Middle frontal gyrus (tissue), 1 donor: ENCODE results near the gene MYPN.
"Not testable (repeated sequence)": the region's sequence is repeated elsewhere in the genome, so short reads cannot be mapped to it uniquely, and the experiment has no call there.

Source experiments
- DNase-seq: peaks from one replicate; pipeline ENCODE4 v3.0.0-alpha.2; 2015; ENCODE audit warnings: low spot score; ENCODE audit errors: extremely low spot score

The MYPN gene

DNA sequence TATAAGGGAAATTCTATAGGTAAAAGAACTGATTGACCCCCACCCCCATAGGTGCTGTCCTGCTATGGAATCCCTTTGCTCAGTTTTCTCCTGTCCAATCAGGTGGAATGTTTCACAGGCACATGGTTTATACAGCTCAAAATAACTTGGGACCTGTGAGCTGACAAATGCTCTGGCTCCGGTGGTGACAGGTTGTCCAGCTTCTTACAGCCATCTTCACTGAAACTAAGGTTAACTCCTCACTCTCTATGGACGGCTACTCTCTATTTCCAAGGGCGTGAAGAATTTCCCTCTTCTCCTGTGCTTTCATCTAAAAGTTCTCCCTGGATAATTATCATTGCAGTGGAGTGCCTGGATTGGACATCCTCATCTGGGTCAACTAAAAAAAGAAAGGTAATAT lies at the start of gene MYPN:
TSS of gene MYPN (plus strand) at position 158 of the 400 bp plus-strand sequence. CDS start 11,951 bp downstream, outside the sequence.
- DNase-seq: no peak

DNA sequence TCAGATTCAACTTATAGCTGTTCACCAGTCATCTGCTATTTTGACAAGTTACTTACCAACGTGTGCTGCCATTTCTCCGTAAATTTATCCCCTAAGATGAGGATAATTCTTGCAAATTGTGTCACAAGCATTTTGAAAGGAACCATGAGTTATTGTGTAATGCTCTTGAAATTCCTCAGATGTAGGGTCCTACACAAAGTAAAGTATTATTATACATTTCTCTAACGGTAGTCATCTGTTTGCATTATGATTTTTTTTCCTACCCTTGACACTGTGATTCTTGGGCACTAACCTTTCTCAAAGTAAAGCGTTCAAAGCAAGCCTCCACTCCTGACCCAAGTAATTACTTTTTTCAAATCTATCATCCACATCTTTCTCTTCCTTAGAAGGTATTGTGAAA lies 42.3 kb upstream of the MYPN start:
- DNase-seq: no peak

GRCh38 chr10:68067508-68067907 lies 41.8 kb upstream of the MYPN start:
- no peak for DNase-seq

- no peak for DNase-seq
These were observed 35.7 kb upstream of the MYPN start for GRCh38 chr10:68073631-68074030.

GRCh38 chr10:68074031-68074774 lies 35.1 kb upstream of the MYPN start:
- DNase-seq: no peak

GRCh38 chr10:68074775-68075549 lies 34.3 kb upstream of the MYPN start, which contains the start of gene HERC4:
Gene HERC4, minus strand, starts transcription at chr10:68075283. Its CDS starts 2,175 bp downstream, at chr10:68073108.
- DNase-seq: peak; percentile 69

DNA sequence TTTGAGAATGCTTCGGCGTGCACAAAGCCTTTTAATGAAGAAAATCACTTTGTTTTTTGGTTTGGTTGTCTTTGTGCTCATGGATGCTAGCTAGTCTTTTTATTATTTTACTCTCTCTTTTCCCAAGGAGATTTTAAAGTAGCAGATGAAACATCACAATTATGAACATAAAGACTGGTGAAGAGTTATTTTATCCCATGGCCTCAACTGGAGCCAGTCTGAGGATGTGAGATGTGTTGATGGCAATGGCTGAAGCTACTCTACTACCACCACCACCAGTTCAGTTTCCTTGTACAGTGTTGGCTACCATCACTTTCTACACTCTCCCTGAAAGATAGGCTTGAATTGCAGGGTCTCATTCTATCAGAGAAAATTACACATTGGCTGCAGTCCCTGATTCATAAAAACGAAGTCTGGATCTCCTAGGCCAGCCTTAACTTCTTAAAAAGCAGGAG lies 33.7 kb upstream of the MYPN start:
- DNase-seq: no peak

- not testable (repeated sequence) for DNase-seq
These were observed 33.2 kb upstream of the MYPN start for GRCh38 chr10:68076081-68076480.

DNA sequence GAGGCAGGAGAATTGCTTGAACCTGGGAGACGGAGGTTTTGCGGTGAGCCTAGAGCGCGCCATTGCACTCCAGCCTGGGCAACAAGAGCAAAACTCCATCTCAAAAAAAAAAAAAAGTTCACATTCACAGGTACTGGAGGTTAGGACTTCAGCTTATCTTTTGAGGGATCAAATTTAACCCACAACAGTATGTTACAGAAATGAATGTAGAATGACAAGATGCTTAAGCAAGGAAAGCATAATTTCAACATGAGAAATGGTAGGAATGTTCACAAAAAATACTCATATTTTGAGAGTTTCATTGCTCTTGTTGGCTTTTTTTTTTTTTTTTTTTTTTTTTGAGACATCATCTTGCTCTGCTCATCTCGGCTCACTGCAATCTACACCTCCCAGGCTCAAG lies 32.3 kb upstream of the MYPN start:
- DNase-seq: no peak

GRCh38 chr10:68079434-68079833 lies 29.9 kb upstream of the MYPN start:
- DNase-seq: no peak

- no peak for DNase-seq
These were observed 28.3 kb upstream of the MYPN start for GRCh38 chr10:68080853-68081431.

DNA sequence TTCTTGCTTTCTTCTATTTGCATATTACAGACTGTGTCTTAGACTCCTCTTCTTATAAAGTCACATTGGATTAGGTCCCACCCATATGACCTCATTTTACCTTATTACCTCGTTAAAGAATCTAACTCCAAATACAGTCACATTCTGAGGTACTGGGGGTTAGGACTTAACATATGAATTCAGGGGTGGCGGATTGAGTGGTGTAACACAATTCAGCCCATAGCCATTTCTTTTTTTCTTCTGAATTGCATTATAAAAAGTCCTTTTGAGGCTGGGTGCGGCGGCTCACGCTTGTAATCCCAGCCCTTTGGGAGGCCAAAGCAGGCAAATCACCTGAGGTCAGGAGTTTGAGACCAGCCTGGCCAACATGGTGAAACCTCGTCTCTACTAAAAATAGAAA lies 27.4 kb upstream of the MYPN start:
- no peak for DNase-seq

DNA sequence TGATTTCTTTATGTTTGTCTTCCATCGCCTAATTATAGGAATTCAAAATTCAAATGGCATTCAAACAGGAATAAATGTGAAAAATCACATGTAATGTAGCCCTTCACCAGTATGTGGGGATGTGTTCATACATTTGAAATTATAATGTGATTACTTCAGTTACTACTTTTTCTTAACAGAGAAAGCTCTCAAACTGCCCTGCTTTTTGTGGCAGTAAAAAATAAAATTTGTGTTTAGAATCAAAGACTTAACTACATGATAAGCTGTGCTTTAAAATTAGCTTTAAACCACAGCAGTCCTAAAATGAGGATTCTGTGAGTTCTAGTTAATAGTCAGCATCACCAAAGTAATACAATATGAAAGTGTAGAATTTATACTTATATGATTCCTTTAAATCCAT lies 26.4 kb upstream of the MYPN start:
- DNase-seq: no peak

DNA sequence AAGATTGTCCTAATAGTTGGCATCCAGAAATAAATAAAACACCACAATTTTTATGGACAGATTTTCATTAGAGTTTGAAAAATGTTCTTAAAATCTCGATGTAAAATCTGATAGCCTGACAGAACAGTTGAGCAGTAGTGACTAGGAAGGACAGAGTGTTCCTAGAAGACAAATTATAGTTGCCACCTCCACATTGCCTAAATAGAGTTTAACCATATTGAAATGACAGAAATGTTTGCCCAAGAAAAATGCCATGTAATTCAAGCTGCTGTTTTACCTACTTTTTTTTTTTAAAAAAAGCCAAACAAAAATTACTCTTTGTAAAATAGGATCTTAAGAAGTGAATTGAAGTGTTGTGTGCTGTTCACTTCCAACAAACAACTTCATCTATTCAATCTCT lies 25.3 kb upstream of the MYPN start:
- DNase-seq: no peak

- DNase-seq: no peak
These were observed 24.8 kb upstream of the MYPN start for GRCh38 chr10:68084469-68084868.

DNA sequence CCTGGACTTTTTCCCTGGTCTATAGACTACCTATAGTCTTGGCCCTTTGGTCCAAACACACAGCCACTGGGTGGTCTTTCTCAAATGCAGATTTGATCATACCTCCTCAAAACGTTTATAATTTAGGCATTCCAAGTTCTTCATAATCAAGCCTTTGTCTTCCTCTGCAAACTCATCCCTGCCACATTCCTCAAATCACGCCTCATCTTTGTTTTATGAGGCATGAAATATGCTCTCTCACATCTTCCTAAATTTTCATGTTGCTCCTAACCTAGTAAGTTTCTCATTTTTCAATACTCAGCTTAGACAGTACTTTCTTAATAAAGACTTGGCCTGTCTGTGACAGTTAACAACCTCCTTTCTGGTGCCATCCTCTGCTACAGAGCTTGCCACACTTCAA lies 23.3 kb upstream of the MYPN start:
- DNase-seq: no peak

- DNase-seq: no peak
These were observed 22.2 kb upstream of the MYPN start for GRCh38 chr10:68086910-68087684.

DNA sequence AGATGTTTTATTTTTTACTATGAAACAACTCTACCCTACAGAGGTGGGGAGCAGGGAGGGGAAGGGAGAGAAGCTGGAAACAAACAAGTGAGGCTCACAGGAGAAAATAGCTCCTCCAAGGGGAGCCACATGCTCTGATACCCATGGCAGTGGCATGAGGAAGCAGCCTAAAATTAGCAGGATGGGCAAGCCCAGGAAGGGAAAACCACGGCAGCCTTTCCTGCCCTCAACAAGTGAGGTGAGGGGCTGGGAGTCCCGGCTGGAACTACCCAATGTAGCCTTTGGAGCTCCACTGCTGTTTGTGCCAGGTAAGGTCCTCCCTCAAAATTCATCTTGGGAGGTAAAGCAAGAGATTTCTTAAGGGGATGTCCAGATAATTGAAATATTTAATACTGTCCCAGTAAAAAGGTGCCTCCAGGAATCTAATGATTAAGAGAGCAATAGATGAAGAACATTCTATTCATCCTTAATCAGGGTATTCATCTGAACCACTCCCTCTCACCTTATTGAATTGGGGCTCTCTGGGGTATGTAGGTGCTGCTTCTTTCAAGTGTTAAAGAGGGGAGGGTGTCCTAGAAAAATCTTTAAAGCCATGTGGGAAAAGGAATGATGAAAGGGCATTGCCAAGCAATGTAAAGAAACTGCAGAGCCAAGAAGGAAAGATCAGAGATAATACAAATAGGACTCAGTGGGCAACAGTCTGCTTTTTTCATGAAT lies 21.4 kb upstream of the MYPN start:
- no peak for DNase-seq

- DNase-seq: no peak
These were observed 20.5 kb upstream of the MYPN start for GRCh38 chr10:68088740-68089139.

GRCh38 chr10:68090586-68090985 lies 18.7 kb upstream of the MYPN start:
- DNase-seq: no peak

DNA sequence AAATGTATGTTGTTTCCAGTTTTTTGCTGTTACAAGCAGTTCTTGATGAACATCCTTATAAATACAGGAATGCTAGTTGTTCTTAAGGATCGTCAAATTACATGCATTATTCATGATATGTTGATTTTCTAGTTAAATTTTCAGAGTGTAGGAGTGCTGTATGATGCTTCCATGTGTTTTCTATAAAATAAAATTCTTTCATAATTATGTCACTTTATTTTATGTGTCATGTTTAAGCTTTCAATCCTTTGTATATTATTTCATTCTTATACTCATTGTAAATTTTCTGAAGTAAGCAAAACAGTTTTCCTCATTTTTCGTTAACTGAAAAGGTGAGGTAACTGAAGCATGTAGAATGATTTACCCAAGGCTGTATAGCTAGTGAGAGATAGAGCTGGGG lies 16.8 kb upstream of the MYPN start:
- DNase-seq: no peak
